ENCODE measurements around the gene CSNK1D.
"Not testable (repeated sequence)": the region's sequence is repeated elsewhere in the genome, so short reads cannot be mapped to it uniquely, and the experiment has no call there.

The CSNK1D gene

GRCh38 chr17:82255402-82255972, 18.0 kb downstream of the CSNK1D start:
- no peak overlapping the region for H3K4me3 ChIP-seq (ENCODE audit: low read depth, low read length)
- H3K4me2 ChIP-seq (ENCODE audit: low read length): no peak overlapping the region
- no peak overlapping the region for H3K9ac ChIP-seq
- H3K27ac ChIP-seq: no peak overlapping the region
- H3K36me3 ChIP-seq (ENCODE audit: control insufficient read depth, insufficient read depth, low read length): no peaks in the 10 kb centered on the region
- peaks cover 43% of the 10 kb centered on the region for H3K79me2 ChIP-seq
- peaks cover 3% of the 10 kb centered on the region for H3K4me1 ChIP-seq
- no peak for TF ChIP-seq CTCF (IDR thresholded peaks at IDR 0.05)
- H3K27me3 ChIP-seq (ENCODE audit: control insufficient read depth, insufficient read depth, low read length): no peaks in the 10 kb centered on the region
- no peaks in the 10 kb centered on the region for H3K9me3 ChIP-seq (ENCODE audit: control insufficient read depth, low read length)
- H2AFZ ChIP-seq: no peak overlapping the region

- not testable (repeated sequence) for H3K9me3 ChIP-seq (ENCODE audit: control insufficient read depth, low read length); H2AFZ ChIP-seq; H3K4me1 ChIP-seq; H3K36me3 ChIP-seq (ENCODE audit: control insufficient read depth, insufficient read depth, low read length); H3K27ac ChIP-seq; H3K4me3 ChIP-seq (ENCODE audit: low read depth, low read length); H3K27me3 ChIP-seq (ENCODE audit: control insufficient read depth, insufficient read depth, low read length); H3K9ac ChIP-seq; H3K4me2 ChIP-seq (ENCODE audit: low read length)
- H3K79me2 ChIP-seq: peaks cover 50% of the 10 kb centered on the region
These were observed 18.8 kb downstream of the CSNK1D start for GRCh38 chr17:82254746-82255145.

- not testable (repeated sequence) for H2AFZ ChIP-seq; H3K36me3 ChIP-seq (ENCODE audit: control insufficient read depth, insufficient read depth, low read length); H3K27me3 ChIP-seq (ENCODE audit: control insufficient read depth, insufficient read depth, low read length); H3K4me1 ChIP-seq; H3K27ac ChIP-seq; H3K9me3 ChIP-seq (ENCODE audit: control insufficient read depth, low read length); H3K4me2 ChIP-seq (ENCODE audit: low read length); H3K4me3 ChIP-seq (ENCODE audit: low read depth, low read length); H3K9ac ChIP-seq
- H3K79me2 ChIP-seq: peaks cover 57% of the 10 kb centered on the region
These were observed 19.4 kb downstream of the CSNK1D start for GRCh38 chr17:82254096-82254495.

GRCh38 chr17:82253179-82253544, 20.3 kb downstream of the CSNK1D start:
- Histone ChIP-seq H3K79me2 (peaks cover 63% of the 10 kb centered on the region), H3K27me3 (ENCODE audit: control insufficient read depth, insufficient read depth, low read length) (no peaks in the 10 kb centered on the region), H3K9ac (no peak overlapping the region), H3K4me3 (ENCODE audit: low read depth, low read length) (no peak overlapping the region), H3K4me2 (ENCODE audit: low read length) (no peak overlapping the region), H3K9me3 (ENCODE audit: control insufficient read depth, low read length) (no peaks in the 10 kb centered on the region), H3K27ac (no peak overlapping the region), H3K36me3 (ENCODE audit: control insufficient read depth, insufficient read depth, low read length) (no peaks in the 10 kb centered on the region), H3K4me1 (peaks cover 3% of the 10 kb centered on the region), H2AFZ (no peak overlapping the region)
- no peak for TF ChIP-seq CTCF (IDR thresholded peaks at IDR 0.05)

- Histone ChIP-seq H3K27me3 (ENCODE audit: control insufficient read depth, insufficient read depth, low read length) (no peaks in the 10 kb centered on the region), H3K9me3 (ENCODE audit: control insufficient read depth, low read length) (no peaks in the 10 kb centered on the region), H3K9ac (no peak overlapping the region), H3K4me1 (peaks cover 3% of the 10 kb centered on the region), H2AFZ (no peak overlapping the region), H3K79me2 (peaks cover 64% of the 10 kb centered on the region), H3K36me3 (ENCODE audit: control insufficient read depth, insufficient read depth, low read length) (no peaks in the 10 kb centered on the region), H3K27ac (no peak overlapping the region), H3K4me3 (ENCODE audit: low read depth, low read length) (no peak overlapping the region), H3K4me2 (ENCODE audit: low read length) (no peak overlapping the region)
- no peak for TF ChIP-seq CTCF (IDR thresholded peaks at IDR 0.05)
These were observed 20.9 kb downstream of the CSNK1D start for GRCh38 chr17:82252511-82253178.
